ENCODE results near the gene SMCO4. TPM values are rescaled to one million over a fixed set of nuclear protein-coding genes. Genes with fewer than 3 reads are reported as not detected.
"Not testable (repeated sequence)": the region's sequence is repeated elsewhere in the genome, so short reads cannot be mapped to it uniquely, and the experiment has no call there.

Gene SMCO4
- total RNA-seq, 1 donor from 2014 or later: 26.5 TPM

- Mint-ChIP-seq H3K27ac (no peak overlapping the region), H3K36me3 (ENCODE audit: insufficient read depth) (no peaks in the 10 kb centered on the region), H3K27me3 (no peaks in the 10 kb centered on the region), H3K9me3 (ENCODE audit: low read depth) (peaks cover 4% of the 10 kb centered on the region), H3K4me3 (ENCODE audit: low read depth) (no peak overlapping the region), H3K4me1 (ENCODE audit: low read depth) (peaks cover 8% of the 10 kb centered on the region)
- no peak for DNase-seq (ENCODE audit: low spot score, unreplicated experiment)
- TF ChIP-seq CTCF (IDR thresholded peaks at IDR 0.05; ENCODE audit: unreplicated experiment): no peak
Observed at GRCh38 chr11:93585758-93586157, 42.6 kb upstream of the SMCO4 start.

- no peak overlapping the region for H3K27ac Mint-ChIP-seq
- TF ChIP-seq CTCF (IDR thresholded peaks at IDR 0.05; ENCODE audit: unreplicated experiment): no peak
- peaks cover 8% of the 10 kb centered on the region for H3K4me1 Mint-ChIP-seq (ENCODE audit: low read depth)
- H3K27me3 Mint-ChIP-seq: no peaks in the 10 kb centered on the region
- peaks cover 8% of the 10 kb centered on the region for H3K9me3 Mint-ChIP-seq (ENCODE audit: low read depth)
- no peak overlapping the region for H3K4me3 Mint-ChIP-seq (ENCODE audit: low read depth)
- no peak for DNase-seq (ENCODE audit: low spot score, unreplicated experiment)
- H3K36me3 Mint-ChIP-seq (ENCODE audit: insufficient read depth): no peaks in the 10 kb centered on the region
Observed at GRCh38 chr11:93583490-93583889, 40.3 kb upstream of the SMCO4 start.

GRCh38 chr11:93579187-93579751 is 36.1 kb upstream of the SMCO4 start:
- peaks cover 8% of the 10 kb centered on the region for H3K9me3 Mint-ChIP-seq (ENCODE audit: low read depth)
- no peaks in the 10 kb centered on the region for H3K36me3 Mint-ChIP-seq (ENCODE audit: insufficient read depth)
- H3K4me3 Mint-ChIP-seq (ENCODE audit: low read depth): no peak overlapping the region
- no peak for DNase-seq (ENCODE audit: low spot score, unreplicated experiment)
- TF ChIP-seq CTCF (IDR thresholded peaks at IDR 0.05; ENCODE audit: unreplicated experiment): no peak
- no peak overlapping the region for H3K27ac Mint-ChIP-seq
- H3K27me3 Mint-ChIP-seq: no peaks in the 10 kb centered on the region
- no peaks in the 10 kb centered on the region for H3K4me1 Mint-ChIP-seq (ENCODE audit: low read depth)

GRCh38 chr11:93577286-93577685 is 34.1 kb upstream of the SMCO4 start:
- Mint-ChIP-seq H3K36me3 (ENCODE audit: insufficient read depth) (no peaks in the 10 kb centered on the region), H3K4me3 (ENCODE audit: low read depth) (no peak overlapping the region), H3K9me3 (ENCODE audit: low read depth) (peaks cover 3% of the 10 kb centered on the region), H3K27me3 (no peaks in the 10 kb centered on the region), H3K27ac (no peak overlapping the region), H3K4me1 (ENCODE audit: low read depth) (no peaks in the 10 kb centered on the region)
- DNase-seq (ENCODE audit: low spot score, unreplicated experiment): no peak
- TF ChIP-seq CTCF (IDR thresholded peaks at IDR 0.05; ENCODE audit: unreplicated experiment): no peak

GRCh38 chr11:93576870-93577269 is 33.7 kb upstream of the SMCO4 start:
- H3K27ac Mint-ChIP-seq; H3K9me3 Mint-ChIP-seq (ENCODE audit: low read depth); H3K36me3 Mint-ChIP-seq (ENCODE audit: insufficient read depth); H3K27me3 Mint-ChIP-seq; H3K4me1 Mint-ChIP-seq (ENCODE audit: low read depth); DNase-seq (ENCODE audit: low spot score, unreplicated experiment); H3K4me3 Mint-ChIP-seq (ENCODE audit: low read depth): not testable (repeated sequence)

- TF ChIP-seq CTCF (IDR thresholded peaks at IDR 0.05; ENCODE audit: unreplicated experiment): no peak
- Mint-ChIP-seq H3K4me3 (ENCODE audit: low read depth) (no peak overlapping the region), H3K27me3 (no peaks in the 10 kb centered on the region)
Observed at GRCh38 chr11:93574638-93575220, 31.5 kb upstream of the SMCO4 start.

More at GRCh38 chr11:93574638-93575220, 31.5 kb upstream of the SMCO4 start:
- H3K36me3 Mint-ChIP-seq (ENCODE audit: insufficient read depth): no peaks in the 10 kb centered on the region
- peaks cover 3% of the 10 kb centered on the region for H3K9me3 Mint-ChIP-seq (ENCODE audit: low read depth)
- peaks cover 6% of the 10 kb centered on the region for H3K4me1 Mint-ChIP-seq (ENCODE audit: low read depth)
- DNase-seq (ENCODE audit: low spot score, unreplicated experiment): no peak
- no peak overlapping the region for H3K27ac Mint-ChIP-seq

Data from progenitor cell of endocrine pancreas (in vitro differentiated cells).